Measurements from ENCODE around the gene LCN15. TPM values are rescaled to one million over a fixed set of nuclear protein-coding genes. Genes with fewer than 3 reads are reported as not detected.
A peak's percentile ranks its signal among the peaks of the same experiment; 100 is the strongest.

Gene LCN15, protein sequence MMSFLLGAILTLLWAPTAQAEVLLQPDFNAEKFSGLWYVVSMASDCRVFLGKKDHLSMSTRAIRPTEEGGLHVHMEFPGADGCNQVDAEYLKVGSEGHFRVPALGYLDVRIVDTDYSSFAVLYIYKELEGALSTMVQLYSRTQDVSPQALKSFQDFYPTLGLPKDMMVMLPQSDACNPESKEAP
- not detected for total RNA-seq

DNA sequence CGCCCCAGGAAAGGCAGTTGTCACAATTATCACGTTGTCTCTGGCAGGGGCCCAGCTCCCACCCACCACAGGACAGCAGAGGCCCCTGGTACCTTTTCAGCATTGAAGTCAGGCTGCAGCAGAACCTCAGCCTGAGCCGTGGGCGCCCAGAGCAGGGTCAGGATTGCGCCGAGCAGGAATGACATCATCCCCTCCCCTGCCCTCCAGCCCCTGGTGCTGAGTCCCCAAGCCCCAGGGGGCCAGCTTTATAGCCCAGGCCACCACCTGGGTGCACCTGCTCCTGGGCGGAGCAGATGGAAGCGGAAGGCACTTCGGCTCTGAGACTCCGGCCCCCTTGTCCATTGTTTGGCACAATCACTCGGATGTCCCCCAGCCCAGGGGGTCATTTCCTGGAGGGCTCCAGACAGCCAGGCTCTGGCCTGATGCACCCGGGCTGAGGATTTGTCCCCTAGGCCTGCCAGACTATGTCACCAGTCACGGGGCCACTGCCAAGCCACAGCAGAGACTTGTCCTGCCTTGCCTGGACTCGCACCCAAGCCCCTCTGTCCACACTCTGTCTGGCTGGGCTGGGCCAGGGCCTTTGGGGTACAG lies at the start of gene LCN15:
TSS of gene LCN15 (minus strand) at position 218 of the 591 bp plus-strand sequence. CDS start at position 188, 30 bp downstream.
- H3K36me3 ChIP-seq, result no peaks in the 10 kb centered on the region
- no peak for DNase-seq
- TF ChIP-seq, protein P1, sequence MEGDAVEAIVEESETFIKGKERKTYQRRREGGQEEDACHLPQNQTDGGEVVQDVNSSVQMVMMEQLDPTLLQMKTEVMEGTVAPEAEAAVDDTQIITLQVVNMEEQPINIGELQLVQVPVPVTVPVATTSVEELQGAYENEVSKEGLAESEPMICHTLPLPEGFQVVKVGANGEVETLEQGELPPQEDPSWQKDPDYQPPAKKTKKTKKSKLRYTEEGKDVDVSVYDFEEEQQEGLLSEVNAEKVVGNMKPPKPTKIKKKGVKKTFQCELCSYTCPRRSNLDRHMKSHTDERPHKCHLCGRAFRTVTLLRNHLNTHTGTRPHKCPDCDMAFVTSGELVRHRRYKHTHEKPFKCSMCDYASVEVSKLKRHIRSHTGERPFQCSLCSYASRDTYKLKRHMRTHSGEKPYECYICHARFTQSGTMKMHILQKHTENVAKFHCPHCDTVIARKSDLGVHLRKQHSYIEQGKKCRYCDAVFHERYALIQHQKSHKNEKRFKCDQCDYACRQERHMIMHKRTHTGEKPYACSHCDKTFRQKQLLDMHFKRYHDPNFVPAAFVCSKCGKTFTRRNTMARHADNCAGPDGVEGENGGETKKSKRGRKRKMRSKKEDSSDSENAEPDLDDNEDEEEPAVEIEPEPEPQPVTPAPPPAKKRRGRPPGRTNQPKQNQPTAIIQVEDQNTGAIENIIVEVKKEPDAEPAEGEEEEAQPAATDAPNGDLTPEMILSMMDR (IDR thresholded peaks at IDR 0.05), result no peak
- TF ChIP-seq POLR2A (IDR thresholded peaks at IDR 0.05), result no peak
- no peak within 1 kb of the TSS for H3K27ac ChIP-seq
- H3K27me3 ChIP-seq, result peaks cover 0 to 89% (median 5%) of the 10 kb centered on the region in 4 donors
- WGBS, 2 donors, result 33 to 60% methylated on average over 4 to 8 of the region's 14 CpGs
- intact Hi-C loops (cut with DNase I), result no loop called here
- H3K4me3 ChIP-seq, result no peak within 1 kb of the TSS
- H3K4me1 ChIP-seq, result peaks cover 0 to 16% (median 0%) of the 10 kb centered on the region in 3 donors
- no peaks in the 10 kb centered on the region for H3K9me3 ChIP-seq

DNA sequence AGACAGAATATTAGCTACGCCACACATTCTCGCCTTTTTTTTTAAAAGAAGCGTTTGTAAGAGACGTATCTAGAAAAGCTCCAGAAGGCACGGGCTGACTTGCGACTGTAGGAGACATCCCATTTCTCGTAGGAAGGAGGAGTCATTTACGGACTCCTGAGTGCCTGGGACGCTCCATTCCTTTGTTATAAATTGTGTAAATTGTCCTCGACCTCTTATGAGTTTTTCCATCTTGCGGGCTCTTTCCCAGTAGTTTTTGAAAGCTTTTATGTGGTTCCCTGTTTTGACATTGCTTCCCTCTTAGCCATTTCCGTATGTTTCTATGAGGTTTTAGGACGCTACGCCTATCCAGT lies 44.5 kb upstream of the LCN15 start:
- peak overlapping the region in 3 of 4 donors; percentile 86 to 96 (median 88) for H3K27ac ChIP-seq
- intact Hi-C loops (cut with DNase I), result no loop called here
- peak overlapping the region; percentile 84 to 98 (median 89) for H3K4me3 ChIP-seq
- H3K27me3 ChIP-seq, result no peaks in the 10 kb centered on the region
- H3K4me1 ChIP-seq, result peaks cover 27 to 57% (median 27%) of the 10 kb centered on the region in 3 donors
- peaks cover 0 to 48% (median 0%) of the 10 kb centered on the region in 3 donors for H3K36me3 ChIP-seq
- no peak for TF ChIP-seq POLR2A (IDR thresholded peaks at IDR 0.05)
- TF ChIP-seq, protein P1 (IDR thresholded peaks at IDR 0.05), result no peak
- DNase-seq, result no peak
- H3K9me3 ChIP-seq, result no peaks in the 10 kb centered on the region
- 1 to 2% methylated on average over 14 of the region's 14 CpGs for WGBS, 2 donors

DNA sequence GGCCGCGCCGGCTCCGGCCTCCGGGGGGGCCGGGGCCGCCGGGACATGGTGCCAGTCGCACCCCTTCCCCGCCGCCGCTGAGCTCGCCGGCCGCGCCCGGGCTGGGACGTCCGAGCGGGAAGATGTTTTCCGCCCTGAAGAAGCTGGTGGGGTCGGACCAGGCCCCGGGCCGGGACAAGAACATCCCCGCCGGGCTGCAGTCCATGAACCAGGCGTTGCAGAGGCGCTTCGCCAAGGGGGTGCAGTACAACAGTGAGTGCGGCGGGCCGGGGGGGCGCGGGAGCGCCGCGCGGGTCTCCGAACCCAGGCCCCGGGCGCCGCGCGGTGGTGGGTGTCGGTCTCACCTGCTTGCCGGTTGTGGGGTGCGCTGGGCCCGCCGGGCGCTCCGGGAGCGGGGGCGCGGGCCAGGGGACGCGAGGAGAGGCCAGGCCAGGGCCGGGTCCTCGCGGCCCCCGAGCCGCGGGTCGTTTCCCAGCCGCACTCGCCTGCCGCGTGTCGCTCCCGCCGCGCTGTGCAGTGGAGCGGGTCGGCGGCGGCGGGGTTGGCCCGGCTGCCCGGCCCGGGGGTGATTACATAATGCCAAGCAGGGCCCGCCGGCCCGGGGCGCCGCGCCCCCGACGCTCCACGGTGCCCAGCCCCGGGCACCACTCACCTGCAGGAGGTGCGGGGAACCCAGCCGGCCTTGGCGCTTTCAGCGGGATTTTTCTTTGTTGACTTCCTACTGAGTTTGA lies 43.9 kb upstream of the LCN15 start:
- intact Hi-C loops (cut with DNase I), result no loop called here
- H3K4me3 ChIP-seq, result peak overlapping the region; percentile 84 to 98 (median 89)
- H3K27me3 ChIP-seq, result peaks cover 0 to 3% (median 0%) of the 10 kb centered on the region in 4 donors
- no peak for DNase-seq
- H3K4me1 ChIP-seq, result peaks cover 27 to 57% (median 27%) of the 10 kb centered on the region in 3 donors
- 0 to 2% methylated on average over 2 to 15 of the region's 93 CpGs for WGBS, 2 donors
- peaks cover 0 to 45% (median 0%) of the 10 kb centered on the region in 3 donors for H3K36me3 ChIP-seq
- peak overlapping the region; percentile 86 to 96 (median 92) for H3K27ac ChIP-seq
- TF ChIP-seq, protein P1 (IDR thresholded peaks at IDR 0.05), result no peak
- TF ChIP-seq POLR2A (IDR thresholded peaks at IDR 0.05), result no peak
- no peaks in the 10 kb centered on the region for H3K9me3 ChIP-seq

DNA sequence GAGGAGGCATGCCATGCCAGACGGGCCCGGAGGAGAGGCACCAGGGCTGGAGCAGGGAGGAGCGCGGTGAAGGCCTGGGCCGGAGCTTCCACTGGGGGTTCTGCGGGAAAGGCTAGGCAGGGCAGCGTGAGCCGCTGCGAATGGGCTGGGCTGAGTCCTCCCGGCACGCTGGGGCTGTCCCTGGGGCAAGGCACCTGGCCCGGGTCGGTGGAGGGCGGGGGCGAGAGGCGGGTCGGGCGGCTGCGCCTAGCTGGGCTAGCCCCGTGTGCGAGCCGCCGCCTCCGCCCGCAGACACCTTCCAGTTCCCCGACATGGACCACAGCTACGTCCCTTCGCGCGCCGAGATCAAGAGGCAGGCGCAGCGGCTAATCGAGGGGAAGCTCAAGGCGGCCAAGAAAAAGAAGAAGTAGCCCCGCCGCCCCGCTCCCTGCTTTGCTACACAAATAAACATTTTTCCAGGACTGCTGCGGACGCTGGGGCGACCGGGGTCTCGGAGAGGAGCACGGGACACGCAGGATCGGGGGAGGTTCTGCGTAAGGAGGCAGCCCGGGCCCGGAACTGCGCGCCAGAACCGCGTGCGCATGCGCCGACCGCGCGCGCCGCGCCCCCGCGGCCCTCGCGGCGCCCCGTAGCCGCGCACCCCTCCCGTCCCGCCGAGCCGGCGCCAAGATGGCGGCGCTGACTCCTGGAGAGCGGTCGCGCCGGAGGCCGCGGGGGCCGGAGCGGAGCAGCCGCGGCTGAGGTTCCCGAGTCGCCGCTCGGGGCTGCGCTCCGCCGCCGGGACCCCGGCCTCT lies 43.2 kb upstream of the LCN15 start, which contains the start of gene RABL6:
TSS of gene RABL6 (plus strand) at position 668 of the 794 bp plus-strand sequence. CDS start 249 bp downstream, outside the sequence.
- Histone ChIP-seq H3K27me3 (peaks cover 0 to 9% (median 0%) of the 10 kb centered on the region in 4 donors), H3K36me3 (peaks cover 0 to 38% (median 0%) of the 10 kb centered on the region in 3 donors), H3K4me1 (peaks cover 27 to 57% (median 27%) of the 10 kb centered on the region in 3 donors), H3K4me3 (peak within 1 kb of the TSS; percentile 84 to 98 (median 89)), H3K9me3 (no peaks in the 10 kb centered on the region), H3K27ac (peak within 1 kb of the TSS; percentile 86 to 96 (median 92))
- no peak for DNase-seq
- peak in 3 of 4 donors; percentile 35 to 77 (median 56) for TF ChIP-seq POLR2A (IDR thresholded peaks at IDR 0.05)
- TF ChIP-seq, protein P1 (IDR thresholded peaks at IDR 0.05), result peak in 1 of 6 experiments; percentile 21
- WGBS, 2 donors, result 0 to 2% methylated on average over 3 to 10 of the region's 96 CpGs
- intact Hi-C loops (cut with DNase I), result no loop called here
